B cell (primary cell): ENCODE results near the gene ATRNL1. TPM values are rescaled to one million over a fixed set of nuclear protein-coding genes. Genes with fewer than 3 reads are reported as not detected.

Experiments used
- ATAC-seq: fragments of 200-7000 bp; cut with Tn5 transposase; one replicate; pipeline ENCODE4 v1.10.0; 2021; ENCODE audit warnings: low read depth, mild to moderate bottlenecking, moderate number of reproducible peaks, moderate library complexity
- CTCF ChIA-PET: fragments of 350-600 bp; sonication (Branson Sonifier 250); formaldehyde crosslinking; loops from one replicate; lab custom pipeline; 2021; ENCODE audit warnings: antibody characterized with exemption, inconsistent platforms; lab: Charles Lee
- POLR2A ChIA-PET: fragments of 350-600 bp; sonication (Branson Sonifier 250); formaldehyde crosslinking; loops from one replicate; lab custom pipeline; 2021; ENCODE audit warnings: antibody characterized with exemption; lab: Charles Lee
- DNase-seq: peaks from one replicate; pipeline ENCODE4 v3.0.0; 2013
- H2AFZ ChIP-seq: 2 replicates; pipeline ENCODE4 v1.6.1; 2012; ENCODE audit warnings: mild to moderate bottlenecking, low read depth, low read length; ENCODE audit not compliant: insufficient read depth, poor library complexity, severe bottlenecking
- H3K27ac ChIP-seq, 2 donors: 1 replicate in 1 of 2; 2 replicates in 1 of 2; pipeline ENCODE4 v1.5.1; 2012 to 2013; ENCODE audit warnings: low read length in 2 of 2, mild to moderate bottlenecking in 2 of 2, moderate library complexity in 1 of 2
- H3K27me3 ChIP-seq, 4 experiments: fragments of 200-600 bp in 1 of 4; sonication (generic) in 1 of 4; replicated peaks in 1 of 4; 1 replicate in 2 of 4; 2 replicates in 2 of 4; pipeline versions ENCODE4 v1.6.1 to v1.7.0; 2013 to 2016; ENCODE audit warnings: low read length in 3 of 4, mild to moderate bottlenecking in 2 of 4, mixed read lengths in 1 of 4, moderate library complexity in 1 of 4; ENCODE audit not compliant: insufficient read depth in 4 of 4, control insufficient read depth in 3 of 4; ENCODE audit errors: control extremely low read depth in 1 of 4
- H3K36me3 ChIP-seq, 2 experiments: replicated peaks in 1 of 2; 1 replicate in 1 of 2; 2 replicates in 1 of 2; pipeline versions ENCODE4 v1.6.1 to v1.7.1; 2013; ENCODE audit warnings: low read length in 1 of 2; ENCODE audit not compliant: insufficient read depth in 2 of 2, control insufficient read depth in 1 of 2; ENCODE audit errors: control extremely low read depth in 1 of 2, extremely low read depth in 1 of 2
- H3K4me1 ChIP-seq, 2 donors: fragments of 200-600 bp in 1 of 2; sonication (generic) in 1 of 2; 1 replicate in 1 of 2; 2 replicates in 1 of 2; pipeline versions ENCODE4 v1.5.1 to v1.6.1; 2013 to 2017; ENCODE audit warnings: low read length in 2 of 2; ENCODE audit not compliant: control insufficient read depth in 2 of 2, insufficient read depth in 2 of 2
- H3K4me2 ChIP-seq: replicated peaks from 2 replicates; pipeline ENCODE3; 2012; ENCODE audit warnings: mild to moderate bottlenecking, low read depth, low read length; ENCODE audit not compliant: poor library complexity, severe bottlenecking
- H3K4me3 ChIP-seq, 5 experiments: fragments of 200-600 bp in 1 of 5; sonication (generic) in 1 of 5; 1 replicate in 3 of 5; 2 replicates in 2 of 5; pipeline versions ENCODE4 v1.5.1 to v1.7.0; 2011 to 2016; ENCODE audit warnings: low read length in 4 of 5, mild to moderate bottlenecking in 4 of 5, low read depth in 2 of 5, control low read depth in 1 of 5, moderate library complexity in 1 of 5; ENCODE audit not compliant: insufficient read depth in 1 of 5; ENCODE audit errors: control extremely low read depth in 1 of 5, extremely low read depth in 1 of 5
- H3K79me2 ChIP-seq: fragments of 200-600 bp; sonication (generic); one replicate; pipeline ENCODE4 v1.6.0; 2016; ENCODE audit warnings: low read length; ENCODE audit not compliant: control insufficient read depth, insufficient read depth
- H3K9ac ChIP-seq: fragments of 200-600 bp; sonication (generic); 2 replicates; pipeline ENCODE4 v1.6.1; 2017; ENCODE audit warnings: mild to moderate bottlenecking, low read length, moderate library complexity
- H3K9me3 ChIP-seq, 3 donors: one replicate each; pipeline versions ENCODE4 v1.6.1 to v1.7.1; 2013; ENCODE audit warnings: low read length in 2 of 3; ENCODE audit not compliant: control insufficient read depth in 2 of 3, insufficient read depth in 1 of 3; ENCODE audit errors: control extremely low read depth in 1 of 3
- H4K20me1 ChIP-seq: 2 replicates; pipeline ENCODE4 v1.6.0; 2012; ENCODE audit warnings: mild to moderate bottlenecking, low read length; ENCODE audit not compliant: insufficient read depth, control insufficient read depth, poor library complexity, severe bottlenecking
- H3K27ac Mint-ChIP-seq: one replicate; pipeline ENCODE4 v1.8.0; 2021; ENCODE audit warnings: mixed read lengths
- H3K27me3 Mint-ChIP-seq: one replicate; pipeline ENCODE4 v1.8.0; 2021; ENCODE audit warnings: mixed read lengths
- H3K4me1 Mint-ChIP-seq: one replicate; pipeline ENCODE4 v1.8.0; 2021; ENCODE audit warnings: mixed read lengths
- H3K4me3 Mint-ChIP-seq: one replicate; pipeline ENCODE4 v1.8.0; 2021; ENCODE audit warnings: mixed read lengths
- H3K9me3 Mint-ChIP-seq: one replicate; pipeline ENCODE4 v1.8.0; 2022; ENCODE audit warnings: mixed read lengths; ENCODE audit not compliant: insufficient read depth
- CTCF ChIP-seq: fragments of 200-600 bp; IDR thresholded peaks from one replicate; pipeline ENCODE4 v1.8.0; 2022; ENCODE audit warnings: antibody characterized with exemption, mild to moderate bottlenecking
- EZH2 ChIP-seq: IDR thresholded peaks from 2 replicates; pipeline ENCODE4 v1.6.1; 2012; ENCODE audit warnings: borderline replicate concordance, low read depth, mild to moderate bottlenecking, moderate library complexity, low read length; ENCODE audit not compliant: insufficient read depth, poor library complexity, severe bottlenecking
- WGBS: methylation state at CpG from one replicate; pipeline ENCODE4 v1.1.5; 2013; ENCODE audit warnings: missing lambda C conversion rate; ENCODE audit not compliant: insufficient coverage; 5-methylcytosine and 5-hydroxymethylcytosine counted together
- intact Hi-C: fragments of 100-400 bp; cut with micrococcal nuclease; formaldehyde crosslinking; loops from one replicate; pipeline ENCODE4 v1.10.0; 2022
- polyA plus RNA-seq: library from polyadenylated mRNA; depleted of rRNA; stranded (reverse); fragments of >200 nt; gene quantifications from 2 replicates; pipeline ENCODE4 v1.2.3, GENCODE V29; 2012
- total RNA-seq, 2 donors: library from RNA; stranded (reverse); fragments of 120-200 nt in 1 of 2; gene quantifications; 1 replicate in 1 of 2; 2 replicates in 1 of 2; pipeline versions ENCODE4 v1.2.3 to v1.2.4, GENCODE V29; 2013 to 2022

The ATRNL1 gene
- total and polyA plus RNA-seq, 2 donors (not counting 1 experiment from before 2014, with no cell fraction given): 0.24 to 2.2 TPM

- ATAC-seq: no peak
- no peaks in the 10 kb centered on the region for H3K4me1 ChIP-seq
- peaks cover 8% of the 10 kb centered on the region for H3K9me3 Mint-ChIP-seq
- DNase-seq: no peak
- ChIA-PET CTCF (no interaction called here), POLR2A (no interaction called here)
- no peak overlapping the region for H3K9ac ChIP-seq
- H3K4me3 ChIP-seq: no peak overlapping the region
- no peak overlapping the region for H2AFZ ChIP-seq
- H3K36me3 ChIP-seq: no peaks in the 10 kb centered on the region
- no peak overlapping the region for H3K27ac Mint-ChIP-seq
- H3K4me2 ChIP-seq: no peak overlapping the region
- H3K4me1 Mint-ChIP-seq: no peaks in the 10 kb centered on the region
- H3K4me3 Mint-ChIP-seq: no peak overlapping the region
- no peaks in the 10 kb centered on the region for H3K27me3 Mint-ChIP-seq
- H3K27me3 ChIP-seq: no peaks in the 10 kb centered on the region
- H3K9me3 ChIP-seq: peaks cover 0 to 2% (median 0%) of the 10 kb centered on the region in 3 donors
- TF ChIP-seq CTCF: no peak
- TF ChIP-seq EZH2: no peak
- intact Hi-C loops: no loop called here
- H3K27ac ChIP-seq: no peak overlapping the region
- H4K20me1 ChIP-seq: no peaks in the 10 kb centered on the region
- H3K79me2 ChIP-seq: no peaks in the 10 kb centered on the region
- WGBS: 72% methylated on average over 2 of the region's 4 CpGs
These were observed 828.6 kb downstream of the ATRNL1 start for GRCh38 chr10:115921795-115922194.

GRCh38 chr10:115931309-115931708 lies 838.1 kb downstream of the ATRNL1 start:
- ChIA-PET POLR2A (no interaction called here), CTCF (no interaction called here)
- Histone ChIP-seq H3K27ac (no peak overlapping the region), H3K79me2 (no peaks in the 10 kb centered on the region), H3K9ac (no peak overlapping the region), H2AFZ (no peak overlapping the region), H3K36me3 (no peaks in the 10 kb centered on the region), H3K9me3 (no peaks in the 10 kb centered on the region), H4K20me1 (no peaks in the 10 kb centered on the region), H3K4me2 (no peak overlapping the region), H3K4me1 (no peaks in the 10 kb centered on the region), H3K4me3 (no peak overlapping the region), H3K27me3 (no peaks in the 10 kb centered on the region)
- H3K4me3 Mint-ChIP-seq: no peak overlapping the region
- no peak for DNase-seq
- no peak for ATAC-seq
- no peaks in the 10 kb centered on the region for H3K9me3 Mint-ChIP-seq
- no peaks in the 10 kb centered on the region for H3K4me1 Mint-ChIP-seq
- H3K27ac Mint-ChIP-seq: no peak overlapping the region
- H3K27me3 Mint-ChIP-seq: no peaks in the 10 kb centered on the region
- intact Hi-C loops: no loop called here
- TF ChIP-seq CTCF (no peak), EZH2 (no peak)
- no CpG with 5 or more reads among the region's 2 CpGs for WGBS
